GM12878 (cell line): ENCODE measurements around the gene RUNDC3A. TPM values are rescaled to one million over a fixed set of nuclear protein-coding genes. Genes with fewer than 3 reads are reported as not detected.

Source experiments
- ATAC-seq: fragments of 200-7000 bp; cut with Tn5 transposase; 3 replicates; pipeline ENCODE4 v1.9.1; 2020; ENCODE audit warnings: mild to moderate bottlenecking, moderate library complexity
- BruUV-seq: library from RNA; stranded (reverse); fragments of 400-500 nt; replicated peaks from 2 replicates; lab custom pipeline; 2021; lab: Mats Ljungman, UMichigan
- CTCF ChIA-PET: fragments of 300-600 bp; sonication (Branson Sonifier 250); formaldehyde crosslinking; extraction: SDS; loops from one replicate; lab custom pipeline; 2021; ENCODE audit warnings: inconsistent platforms; lab: Yijun Ruan, JAX
- POLR2A ChIA-PET: fragments of 350-600 bp; formaldehyde crosslinking; extraction: SDS; loops from one replicate; lab custom pipeline; 2021; ENCODE audit warnings: inconsistent platforms; lab: Charles Lee
- RAD21 ChIA-PET: fragments of 300-600 bp; sonication (Branson Sonifier 250); formaldehyde crosslinking; loops from one replicate; lab custom pipeline; 2023; ENCODE audit warnings: antibody characterized with exemption; ENCODE audit not compliant: unreplicated experiment; lab: Charles Lee
- SMC1A ChIA-PET: fragments of 300-600 bp; sonication (Branson Sonifier 250); formaldehyde crosslinking; loops from one replicate; lab custom pipeline; 2023; ENCODE audit not compliant: unreplicated experiment, uncharacterized antibody; lab: Charles Lee
- DNase-seq: peaks from one replicate; pipeline ENCODE4 v3.0.0-alpha.2; 2011; ENCODE audit warnings: low read depth, low spot score
- FAIRE-seq: peaks from 3 replicates; lab custom pipeline; 2011; peaks lifted over from hg19 to GRCh38; lab: Jason Lieb, UNC
- H2AFZ ChIP-seq: 2 replicates; pipeline ENCODE4 v1.6.0; 2011; ENCODE audit warnings: low read depth, low read length, control low read depth; ENCODE audit not compliant: control insufficient read depth
- H3K27ac ChIP-seq: 2 replicates; pipeline ENCODE4 v1.5.1; 2011; ENCODE audit warnings: control low read depth; ENCODE audit not compliant: control insufficient read depth, insufficient read depth
- H3K27me3 ChIP-seq, 2 experiments: replicated peaks in 1 of 2; 2 replicates each; pipeline versions ENCODE4 v1.6.0 to v1.6.1; 2011; ENCODE audit warnings: low read length in 1 of 2; ENCODE audit not compliant: control insufficient read depth in 2 of 2, insufficient read depth in 2 of 2
- H3K36me3 ChIP-seq, 2 experiments: 2 replicates each; pipeline ENCODE4 v1.5.1; 2011; ENCODE audit warnings: low read length in 1 of 2; ENCODE audit not compliant: control insufficient read depth in 2 of 2, insufficient read depth in 2 of 2
- H3K4me1 ChIP-seq: 2 replicates; pipeline ENCODE4 v1.6.1; 2011; ENCODE audit warnings: mild to moderate bottlenecking, low read length, moderate library complexity, mixed read lengths; ENCODE audit not compliant: control insufficient read depth, insufficient read depth
- H3K4me2 ChIP-seq: 2 replicates; pipeline ENCODE4 v1.6.0; 2011; ENCODE audit warnings: control low read depth; ENCODE audit not compliant: control insufficient read depth, insufficient read depth
- H3K4me3 ChIP-seq: fragments of 200-600 bp; sonication (generic); 2 replicates; pipeline ENCODE4 v1.5.1; 2016
- H3K79me2 ChIP-seq: 2 replicates; pipeline ENCODE4 v1.6.0; 2011; ENCODE audit warnings: low read length; ENCODE audit not compliant: control insufficient read depth, insufficient read depth
- H3K9ac ChIP-seq: 2 replicates; pipeline ENCODE4 v1.8.0; 2011; ENCODE audit warnings: low read length, control low read depth, mixed read lengths; ENCODE audit not compliant: control insufficient read depth, insufficient read depth
- H3K9me3 ChIP-seq: replicated peaks from 3 replicates; pipeline ENCODE4 v1.5.1; 2011; ENCODE audit warnings: mild to moderate bottlenecking, low read length; ENCODE audit not compliant: control insufficient read depth, insufficient read depth
- H4K20me1 ChIP-seq: 2 replicates; pipeline ENCODE4 v1.6.0; 2011; ENCODE audit not compliant: control insufficient read depth, insufficient read depth
- ASH2L ChIP-seq: fragments of 300-600, 200-600 bp; sonication (generic); IDR thresholded peaks from 2 replicates; pipeline ENCODE4 v1.6.1; 2017; ENCODE audit warnings: low read depth, mild to moderate bottlenecking, borderline replicate concordance
- BMI1 ChIP-seq: fragments of 450-650 bp; IDR thresholded peaks from 2 replicates; pipeline ENCODE4 v1.6.1; 2016; ENCODE audit warnings: mild to moderate bottlenecking, moderate library complexity, borderline replicate concordance
- CBX5 ChIP-seq: sonication (generic); IDR thresholded peaks from 2 replicates; pipeline ENCODE4 v1.6.1; 2016; ENCODE audit warnings: low read depth, moderate library complexity, mild to moderate bottlenecking, inconsistent platforms
- CREM ChIP-seq: IDR thresholded peaks from 2 replicates; pipeline ENCODE4 v1.6.1; 2014; ENCODE audit warnings: antibody characterized with exemption, low read depth
- DPF2 ChIP-seq: fragments of 450-650 bp; IDR thresholded peaks from 2 replicates; pipeline ENCODE4 v1.6.1; 2017; ENCODE audit warnings: mild to moderate bottlenecking
- EED ChIP-seq: sonication (generic); IDR thresholded peaks from 2 replicates; pipeline ENCODE4 v1.6.1; 2016; ENCODE audit warnings: antibody characterized with exemption, low read depth
- HCFC1 ChIP-seq: fragments of 150-350 bp; IDR thresholded peaks from 2 replicates; pipeline ENCODE4 v1.6.1; 2014; ENCODE audit warnings: low read length
- HDAC2 ChIP-seq: fragments of 200-600 bp; sonication (generic); IDR thresholded peaks from 2 replicates; pipeline ENCODE4 v1.6.1; 2017
- HDAC6 ChIP-seq: fragments of 200-600 bp; sonication (generic); IDR thresholded peaks from one replicate; pipeline ENCODE4 v1.8.0; 2017; ENCODE audit warnings: antibody characterized with exemption; ENCODE audit not compliant: unreplicated experiment
- KDM1A ChIP-seq: fragments of 200-600 bp; sonication (generic); IDR thresholded peaks from 2 replicates; pipeline ENCODE4 v1.6.1; 2016; ENCODE audit warnings: borderline replicate concordance
- MTA3 ChIP-seq: IDR thresholded peaks from 2 replicates; pipeline ENCODE4 v1.6.1; 2012; ENCODE audit warnings: low read length, inconsistent platforms, borderline replicate concordance
- NR2C1 ChIP-seq: fragments of 450-650 bp; IDR thresholded peaks from 2 replicates; pipeline ENCODE4 v1.6.1; 2017; ENCODE audit warnings: antibody characterized with exemption, mild to moderate bottlenecking, moderate library complexity
- RAD51 ChIP-seq: fragments of 450-650 bp; IDR thresholded peaks from 2 replicates; pipeline ENCODE4 v1.6.1; 2016; ENCODE audit warnings: moderate library complexity, mild to moderate bottlenecking, inconsistent platforms
- RB1 ChIP-seq: fragments of 450-650 bp; formaldehyde crosslinking; IDR thresholded peaks from 2 replicates; pipeline ENCODE4 v1.6.1; 2017; ENCODE audit warnings: mild to moderate bottlenecking, borderline replicate concordance
- SMARCA5 ChIP-seq: fragments of 450-650 bp; IDR thresholded peaks from 2 replicates; pipeline ENCODE4 v1.6.1; 2017; ENCODE audit warnings: mild to moderate bottlenecking
- SPI1 ChIP-seq: IDR thresholded peaks from 2 replicates; pipeline ENCODE4 v1.6.1; 2011; ENCODE audit warnings: low read depth, mild to moderate bottlenecking, low read length, moderate library complexity, borderline replicate concordance; ENCODE audit not compliant: insufficient read depth
- SREBF2 ChIP-seq: IDR thresholded peaks from 2 replicates; pipeline ENCODE4 v1.6.1; 2012; ENCODE audit warnings: mild to moderate bottlenecking, low read length
- SUZ12 ChIP-seq: fragments of 200-600 bp; sonication (generic); IDR thresholded peaks from one replicate; pipeline ENCODE4 v1.6.1; 2018; ENCODE audit warnings: antibody characterized with exemption, mild to moderate bottlenecking; ENCODE audit not compliant: unreplicated experiment
- ZNF24 ChIP-seq: fragments of 450-650 bp; IDR thresholded peaks from 2 replicates; pipeline ENCODE4 v1.6.1; 2017; ENCODE audit warnings: antibody characterized with exemption, mild to moderate bottlenecking
- ZNF622 ChIP-seq: fragments of 450-650 bp; IDR thresholded peaks from 2 replicates; pipeline ENCODE4 v1.6.1; 2017; ENCODE audit warnings: mild to moderate bottlenecking, inconsistent platforms
- WGBS: methylation state at CpG from one replicate; pipeline ENCODE4 v1.1.6; 2016; ENCODE audit warnings: low lambda C conversion rate; ENCODE audit not compliant: insufficient replicate concordance, insufficient coverage; ENCODE audit errors: missing lambda C conversion rate; 5-methylcytosine and 5-hydroxymethylcytosine counted together
- in situ Hi-C: fragments of 300-500 bp; cut with MboI; formaldehyde crosslinking; loops from 9 replicates; pipeline ENCODE4 v1.14.3; 2018; ENCODE audit warnings: mixed read lengths
- intact Hi-C: fragments of 100-400 bp; cut with micrococcal nuclease; formaldehyde crosslinking; loops from one replicate; pipeline ENCODE4 v1.14.2; 2022; ENCODE audit not compliant: unreplicated experiment
- polyA plus RNA-seq, 11 experiments: library from polyadenylated mRNA; depleted of rRNA in 4 of 11; unstranded in 6 of 11; stranded (reverse) in 5 of 11; fragments of >200 nt; fragmentation: Nextera tagmentation in 4 of 11; fragmentation: Illumina TruSeq in 1 of 11; extraction: Ambion mirVana in 4 of 11; extraction: Trizol in 1 of 11; gene quantifications; 1 replicate in 1 of 11; 2 replicates in 10 of 11; pipeline versions ENCODE4 v1.2.1 to v1.2.3, GENCODE V29; 2011 to 2016; ENCODE audit warnings: inconsistent platforms in 2 of 11, missing spikeins in 2 of 11, low read depth in 1 of 11
- total RNA-seq, 4 experiments: library from RNA; depleted of rRNA in 3 of 4; stranded (reverse); fragments of >200 nt in 3 of 4; fragmentation: Illumina TruSeq in 1 of 4; extraction: Trizol in 1 of 4; gene quantifications; 2 replicates each; pipeline versions ENCODE4 v1.2.1 to v1.2.3, GENCODE V29; 2013 to 2021
- TF ChIP-seq, protein P1 (sequence below): fragments of 450-650 bp; IDR thresholded peaks from 2 replicates; pipeline ENCODE4 v1.6.1; 2017; ENCODE audit warnings: mild to moderate bottlenecking
- TF ChIP-seq, protein P2 (sequence below): fragments of 450-650 bp; IDR thresholded peaks from 2 replicates; pipeline ENCODE4 v1.6.1; 2017; ENCODE audit warnings: mild to moderate bottlenecking, low read depth, inconsistent platforms; ENCODE audit not compliant: poor library complexity, severe bottlenecking

Gene RUNDC3A
- total and polyA plus RNA-seq, 10 of the 15 experiments (the other 5 are each of a cell fraction or from before 2014, with no cell fraction given), result 0.07 to 0.17 TPM; not detected in 8

- TF ChIP-seq ASH2L, result no peak
- TF ChIP-seq HCFC1, result no peak
- TF ChIP-seq CREM, result no peak
- TF ChIP-seq HDAC6, result no peak
- no peak for TF ChIP-seq DPF2
- TF ChIP-seq EED, result no peak
These were observed 6.1 kb downstream of the RUNDC3A start (continued) for GRCh38 chr17:44314524-44314868.

DNA sequence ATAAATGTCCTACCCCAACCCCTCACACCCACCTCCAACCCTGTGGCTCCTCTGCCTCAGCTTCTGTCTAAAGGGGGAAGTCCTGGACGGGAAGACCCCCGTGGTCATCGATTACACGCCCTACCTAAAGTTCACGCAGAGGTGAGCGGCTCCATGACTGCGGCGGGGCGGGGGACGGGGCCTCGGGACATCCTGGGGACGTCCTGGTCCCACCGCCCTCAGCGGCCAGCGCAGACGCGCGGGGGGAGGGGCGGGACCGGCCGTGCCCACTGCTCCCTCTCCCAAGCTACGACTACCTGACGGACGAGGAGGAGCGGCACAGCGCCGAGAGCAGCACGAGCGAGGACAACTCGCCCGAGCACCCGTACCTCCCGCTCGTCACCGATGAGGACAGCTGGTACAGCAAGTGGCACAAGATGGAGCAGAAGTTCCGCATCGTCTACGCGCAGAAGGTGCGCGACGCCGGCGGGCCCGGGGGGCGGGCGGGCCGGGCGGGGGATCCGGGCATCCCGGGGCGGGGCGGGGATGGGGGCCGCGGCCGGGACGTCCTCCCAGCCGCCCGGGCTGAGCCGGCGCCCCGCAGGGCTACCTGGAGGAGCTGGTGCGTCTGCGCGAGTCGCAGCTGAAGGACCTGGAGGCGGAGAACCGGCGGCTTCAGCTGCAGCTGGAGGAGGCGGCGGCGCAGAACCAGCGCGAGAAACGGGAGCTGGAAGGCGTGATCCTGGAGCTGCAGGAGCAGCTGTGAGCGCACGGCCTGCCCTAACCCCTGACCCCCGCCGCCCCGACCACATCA is 6.7 kb downstream of the RUNDC3A start:
- POLR2A ChIA-PET, result interaction anchor here (0.5 kb wide), 1 partner anchor 36 kb away, joined by 3 read pairs; no protein-coding TSS in a partner anchor
- FAIRE-seq (peak; percentile 65), DNase-seq (no peak), ATAC-seq (peak; percentile 59)
- Histone ChIP-seq H3K4me3 (peak overlapping the region; percentile 44; the same call in 1 of the 2 replicates), H3K9ac (no peak overlapping the region), H4K20me1 (0 out of 2 replicates have a peak, but pooled peaks cover 2% of the 10 kb centered on the region), H3K79me2 (no peaks in the 10 kb centered on the region), H3K9me3 (no peaks in the 10 kb centered on the region), H3K27ac (no peak overlapping the region), H3K4me2 (peak overlapping the region; percentile 70), H3K27me3 (peaks cover 4 to 14% of the 10 kb centered on the region in 2 experiments; a peak in 3 of 4 replicates), H2AFZ (peak overlapping the region; percentile 61), H3K36me3 (peaks cover 0 to 5% of the 10 kb centered on the region in 2 experiments; a peak in 3 of 4 replicates), H3K4me1 (peaks cover 14% of the 10 kb centered on the region)
- in situ Hi-C loops, result no loop called here
- CTCF ChIA-PET, result no interaction called here
- SMC1A ChIA-PET, result no interaction called here
- intact Hi-C loops, result no loop called here
- BruUV-seq, result no TSS peak
- RAD21 ChIA-PET, result no interaction called here
- 7% methylated on average over 37 of the region's 81 CpGs for WGBS
- TF ChIP-seq, protein P1, sequence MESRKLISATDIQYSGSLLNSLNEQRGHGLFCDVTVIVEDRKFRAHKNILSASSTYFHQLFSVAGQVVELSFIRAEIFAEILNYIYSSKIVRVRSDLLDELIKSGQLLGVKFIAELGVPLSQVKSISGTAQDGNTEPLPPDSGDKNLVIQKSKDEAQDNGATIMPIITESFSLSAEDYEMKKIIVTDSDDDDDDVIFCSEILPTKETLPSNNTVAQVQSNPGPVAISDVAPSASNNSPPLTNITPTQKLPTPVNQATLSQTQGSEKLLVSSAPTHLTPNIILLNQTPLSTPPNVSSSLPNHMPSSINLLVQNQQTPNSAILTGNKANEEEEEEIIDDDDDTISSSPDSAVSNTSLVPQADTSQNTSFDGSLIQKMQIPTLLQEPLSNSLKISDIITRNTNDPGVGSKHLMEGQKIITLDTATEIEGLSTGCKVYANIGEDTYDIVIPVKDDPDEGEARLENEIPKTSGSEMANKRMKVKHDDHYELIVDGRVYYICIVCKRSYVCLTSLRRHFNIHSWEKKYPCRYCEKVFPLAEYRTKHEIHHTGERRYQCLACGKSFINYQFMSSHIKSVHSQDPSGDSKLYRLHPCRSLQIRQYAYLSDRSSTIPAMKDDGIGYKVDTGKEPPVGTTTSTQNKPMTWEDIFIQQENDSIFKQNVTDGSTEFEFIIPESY, result no peak
- TF ChIP-seq KDM1A (no peak), SREBF2 (no peak), RB1 (no peak), SUZ12 (no peak), HDAC2 (no peak), SPI1 (no peak), CBX5 (no peak), ZNF24 (no peak), RAD51 (no peak), ZNF622 (no peak), MTA3 (no peak), BMI1 (no peak), SMARCA5 (no peak), NR2C1 (no peak)
- TF ChIP-seq, protein P2, sequence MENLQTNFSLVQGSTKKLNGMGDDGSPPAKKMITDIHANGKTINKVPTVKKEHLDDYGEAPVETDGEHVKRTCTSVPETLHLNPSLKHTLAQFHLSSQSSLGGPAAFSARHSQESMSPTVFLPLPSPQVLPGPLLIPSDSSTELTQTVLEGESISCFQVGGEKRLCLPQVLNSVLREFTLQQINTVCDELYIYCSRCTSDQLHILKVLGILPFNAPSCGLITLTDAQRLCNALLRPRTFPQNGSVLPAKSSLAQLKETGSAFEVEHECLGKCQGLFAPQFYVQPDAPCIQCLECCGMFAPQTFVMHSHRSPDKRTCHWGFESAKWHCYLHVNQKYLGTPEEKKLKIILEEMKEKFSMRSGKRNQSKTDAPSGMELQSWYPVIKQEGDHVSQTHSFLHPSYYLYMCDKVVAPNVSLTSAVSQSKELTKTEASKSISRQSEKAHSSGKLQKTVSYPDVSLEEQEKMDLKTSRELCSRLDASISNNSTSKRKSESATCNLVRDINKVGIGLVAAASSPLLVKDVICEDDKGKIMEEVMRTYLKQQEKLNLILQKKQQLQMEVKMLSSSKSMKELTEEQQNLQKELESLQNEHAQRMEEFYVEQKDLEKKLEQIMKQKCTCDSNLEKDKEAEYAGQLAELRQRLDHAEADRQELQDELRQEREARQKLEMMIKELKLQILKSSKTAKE, result no peak
